Measurements from ENCODE around the gene GRIK4.

GRIK4 gene

GRCh38 chr11:120564573-120565311 is 53.2 kb downstream of the GRIK4 start:
- H3K4me3 ChIP-seq (ENCODE audit: low read length) = no peak overlapping the region
- TF ChIP-seq CTCF (IDR thresholded peaks at IDR 0.05; ENCODE audit: insufficient read depth, low read depth, low read length, missing control alignments) = no peak

GRCh38 chr11:120565466-120566155 is 54.1 kb downstream of the GRIK4 start:
- DNase-seq (ENCODE audit: low read depth) = peak; percentile 40
- no peak for TF ChIP-seq CTCF (IDR thresholded peaks at IDR 0.05; ENCODE audit: insufficient read depth, low read depth, low read length, missing control alignments)
- no peak overlapping the region for H3K4me3 ChIP-seq (ENCODE audit: low read length)

More at GRCh38 chr11:120564573-120565311, 53.2 kb downstream of the GRIK4 start:
- DNase-seq (ENCODE audit: low read depth) = peak; percentile 35

- peak; percentile 70 for DNase-seq (ENCODE audit: low read depth)
- TF ChIP-seq CTCF (IDR thresholded peaks at IDR 0.05; ENCODE audit: insufficient read depth, low read depth, low read length, missing control alignments) = no peak
- no peak overlapping the region for H3K4me3 ChIP-seq (ENCODE audit: low read length)
Observed at GRCh38 chr11:120566176-120566575, 54.6 kb downstream of the GRIK4 start.

- no peak for DNase-seq (ENCODE audit: low read depth)
- no peak for TF ChIP-seq CTCF (IDR thresholded peaks at IDR 0.05; ENCODE audit: insufficient read depth, low read depth, low read length, missing control alignments)
- H3K4me3 ChIP-seq (ENCODE audit: low read length) = no peak overlapping the region
Observed at GRCh38 chr11:120568572-120569307, 57.2 kb downstream of the GRIK4 start.

- no peak for TF ChIP-seq CTCF (IDR thresholded peaks at IDR 0.05; ENCODE audit: insufficient read depth, low read depth, low read length, missing control alignments)
- no peak for DNase-seq (ENCODE audit: low read depth)
- H3K4me3 ChIP-seq (ENCODE audit: low read length) = no peak overlapping the region
Observed at GRCh38 chr11:120569861-120570260, 58.3 kb downstream of the GRIK4 start.

GRCh38 chr11:120571476-120571875 is 59.9 kb downstream of the GRIK4 start:
- H3K4me3 ChIP-seq (ENCODE audit: low read length) = no peak overlapping the region
- no peak for DNase-seq (ENCODE audit: low read depth)
- TF ChIP-seq CTCF (IDR thresholded peaks at IDR 0.05; ENCODE audit: insufficient read depth, low read depth, low read length, missing control alignments) = no peak
